IMR-90 (cell line): ENCODE measurements around the gene LGALS1. TPM values are rescaled to one million over a fixed set of nuclear protein-coding genes. Genes with fewer than 3 reads are reported as not detected.

Experiments used
- ATAC-seq: fragments of 200-7000 bp; cut with Tn5 transposase; 2 replicates; pipeline ENCODE4 v1.9.1; 2020; ENCODE audit warnings: low read depth, mild to moderate bottlenecking, moderate library complexity
- BruUV-seq: library from RNA; stranded (reverse); fragments of 400-500 nt; replicated peaks from 2 replicates; lab custom pipeline; 2021; lab: Mats Ljungman, UMichigan
- CTCF ChIA-PET: fragments of 300-600 bp; formaldehyde crosslinking; extraction: SDS; loops from one replicate; lab custom pipeline; 2021; ENCODE audit warnings: antibody characterized with exemption; lab: Yijun Ruan, JAX
- POLR2A ChIA-PET: fragments of 300-600 bp; sonication (Branson Sonifier 250); formaldehyde crosslinking; loops from one replicate; lab custom pipeline; 2022; ENCODE audit warnings: antibody characterized with exemption; ENCODE audit not compliant: unreplicated experiment; lab: Charles Lee
- DNase-seq: peaks from one replicate; pipeline ENCODE4 v3.0.0; 2013
- H2AFZ ChIP-seq: replicated peaks from 2 replicates; pipeline ENCODE3; 2013; ENCODE audit warnings: low read length, mild to moderate bottlenecking; ENCODE audit not compliant: poor library complexity
- H2AK5ac ChIP-seq: 2 replicates; pipeline ENCODE4 v1.6.1; 2013; ENCODE audit warnings: low read depth, low read length, inconsistent platforms
- H2AK9ac ChIP-seq: replicated peaks from 2 replicates; pipeline ENCODE3; 2013; ENCODE audit warnings: mild to moderate bottlenecking, low read depth, low read length, moderate library complexity; ENCODE audit not compliant: poor library complexity
- H2BK120ac ChIP-seq: 2 replicates; pipeline ENCODE4 v1.6.1; 2013; ENCODE audit warnings: low read depth, low read length, inconsistent platforms
- H2BK15ac ChIP-seq: 3 replicates; pipeline ENCODE4 v1.6.1; 2013; ENCODE audit warnings: low read depth, low read length, inconsistent platforms
- H2BK20ac ChIP-seq: 2 replicates; pipeline ENCODE4 v1.6.1; 2013; ENCODE audit warnings: low read depth, mild to moderate bottlenecking, inconsistent platforms, low read length, moderate library complexity
- H2BK5ac ChIP-seq: 2 replicates; pipeline ENCODE4 v1.6.1; 2013; ENCODE audit warnings: mild to moderate bottlenecking, low read depth, low read length, inconsistent platforms; ENCODE audit not compliant: poor library complexity, severe bottlenecking
- H3K14ac ChIP-seq: replicated peaks from 2 replicates; pipeline ENCODE4 v1.6.1; 2013; ENCODE audit warnings: low read depth, low read length, inconsistent platforms
- H3K18ac ChIP-seq: 2 replicates; pipeline ENCODE4 v1.6.1; 2013; ENCODE audit warnings: low read depth, low read length, control low read depth
- H3K23ac ChIP-seq: 2 replicates; pipeline ENCODE4 v1.6.1; 2013; ENCODE audit warnings: low read depth, low read length, inconsistent platforms
- H3K27ac ChIP-seq: 2 replicates; pipeline ENCODE4 v1.5.1; 2013; ENCODE audit warnings: mild to moderate bottlenecking, control low read depth, low read length; ENCODE audit not compliant: insufficient read depth
- H3K27me3 ChIP-seq: 2 replicates; pipeline ENCODE4 v1.6.1; 2013; ENCODE audit warnings: low read length; ENCODE audit not compliant: control insufficient read depth, insufficient read depth
- H3K36me3 ChIP-seq: 2 replicates; pipeline ENCODE4 v1.6.1; 2013; ENCODE audit warnings: low read length, mixed read lengths; ENCODE audit not compliant: control insufficient read depth, insufficient read depth
- H3K4ac ChIP-seq: 2 replicates; pipeline ENCODE4 v1.6.1; 2013; ENCODE audit warnings: low read depth, low read length, inconsistent platforms
- H3K4me1 ChIP-seq: 2 replicates; pipeline ENCODE4 v1.6.1; 2013; ENCODE audit warnings: low read length, mixed read lengths; ENCODE audit not compliant: control insufficient read depth, insufficient read depth
- H3K4me2 ChIP-seq: 2 replicates; pipeline ENCODE4 v1.6.1; 2013; ENCODE audit warnings: low read depth, mild to moderate bottlenecking, control low read depth, low read length, moderate library complexity
- H3K4me3 ChIP-seq: 2 replicates; pipeline ENCODE4 v1.5.1; 2013; ENCODE audit warnings: low read depth, mild to moderate bottlenecking, control low read depth, low read length, moderate library complexity; ENCODE audit not compliant: insufficient read depth
- H3K56ac ChIP-seq: 2 replicates; pipeline ENCODE4 v1.6.1; 2013; ENCODE audit warnings: low read length, inconsistent platforms; ENCODE audit not compliant: insufficient read depth; ENCODE audit errors: extremely low read depth
- H3K79me1 ChIP-seq, 2 experiments: 2 replicates each; pipeline ENCODE4 v1.6.1; 2013; ENCODE audit warnings: low read length in 2 of 2, inconsistent platforms in 1 of 2, low read depth in 1 of 2
- H3K9ac ChIP-seq: 2 replicates; pipeline ENCODE4 v1.6.1; 2013; ENCODE audit warnings: low read depth, low read length, control low read depth
- H3K9me1 ChIP-seq: 2 replicates; pipeline ENCODE4 v1.6.1; 2013; ENCODE audit warnings: low read length, inconsistent platforms; ENCODE audit not compliant: insufficient read depth
- H3K9me3 ChIP-seq: 2 replicates; pipeline ENCODE4 v1.6.1; 2013; ENCODE audit warnings: low read length; ENCODE audit not compliant: control insufficient read depth, insufficient read depth
- H4K20me1 ChIP-seq: 2 replicates; pipeline ENCODE4 v1.6.1; 2013; ENCODE audit warnings: low read length, inconsistent platforms; ENCODE audit not compliant: insufficient read depth
- H4K5ac ChIP-seq: 2 replicates; pipeline ENCODE4 v1.6.1; 2013; ENCODE audit warnings: mild to moderate bottlenecking, low read depth, low read length, control low read depth
- H4K8ac ChIP-seq, 2 experiments: 2 replicates each; pipeline ENCODE4 v1.6.1; 2013; ENCODE audit warnings: low read depth in 2 of 2, low read length in 2 of 2, control low read depth in 1 of 2, inconsistent platforms in 1 of 2
- H4K91ac ChIP-seq: 2 replicates; pipeline ENCODE4 v1.6.1; 2013; ENCODE audit warnings: low read depth, low read length, inconsistent platforms; ENCODE audit not compliant: insufficient read depth
- BHLHE40 ChIP-seq: fragments of 150-350 bp; IDR thresholded peaks from 2 replicates; pipeline ENCODE4 v1.6.1; 2016; ENCODE audit warnings: mild to moderate bottlenecking, low read depth, low read length
- CHD1 ChIP-seq: IDR thresholded peaks from 2 replicates; pipeline ENCODE4 v1.6.1; 2012; ENCODE audit warnings: low read depth, low read length, improper control_type of control experiment
- FOS ChIP-seq: fragments of 150-350 bp; IDR thresholded peaks from 2 replicates; pipeline ENCODE4 v1.6.1; 2016; ENCODE audit warnings: low read depth, low read length
- MAFK ChIP-seq: IDR thresholded peaks from 2 replicates; pipeline ENCODE4 v1.6.1; 2012; ENCODE audit warnings: low read depth, low read length, improper control_type of control experiment
- MAZ ChIP-seq: IDR thresholded peaks from 2 replicates; pipeline ENCODE4 v1.6.1; 2012; ENCODE audit warnings: low read depth, mild to moderate bottlenecking, low read length, improper control_type of control experiment, moderate library complexity, borderline replicate concordance
- RAD21 ChIP-seq: IDR thresholded peaks from 2 replicates; pipeline ENCODE4 v1.6.1; 2012; ENCODE audit warnings: low read length, improper control_type of control experiment
- RCOR1 ChIP-seq: IDR thresholded peaks from 2 replicates; pipeline ENCODE4 v1.6.1; 2012; ENCODE audit warnings: mild to moderate bottlenecking, low read length, improper control_type of control experiment; ENCODE audit not compliant: insufficient replicate concordance
- RFX5 ChIP-seq: IDR thresholded peaks from 2 replicates; pipeline ENCODE4 v1.8.0; 2012; ENCODE audit warnings: low read depth, mild to moderate bottlenecking, low read length, moderate library complexity
- SMC3 ChIP-seq: fragments of 150-350 bp; IDR thresholded peaks from 2 replicates; pipeline ENCODE4 v1.6.1; 2016; ENCODE audit warnings: low read depth, mild to moderate bottlenecking, antibody characterized with exemption, low read length, moderate library complexity
- WGBS, 2 experiments: methylation state at CpG; one replicate each; pipeline versions ENCODE4 v1.1.5 to v1.1.7; 2013; ENCODE audit warnings: missing lambda C conversion rate in 2 of 2; ENCODE audit not compliant: insufficient read length in 1 of 2; ENCODE audit errors: extremely low coverage in 2 of 2; 5-methylcytosine and 5-hydroxymethylcytosine counted together
- dilution Hi-C: fragments of 300-500 bp; cut with HindIII; formaldehyde crosslinking; loops from one replicate; pipeline ENCODE4 v1.14.3; 2018; ENCODE audit warnings: low sequenced_read_pairs; ENCODE audit not compliant: unreplicated experiment
- in situ Hi-C: fragments of 300-500 bp; cut with MboI; formaldehyde crosslinking; loops from 3 replicates; pipeline ENCODE4 v1.14.3; 2019; ENCODE audit warnings: low sequenced_read_pairs, inconsistent platforms, mixed read lengths
- intact Hi-C: fragments of 100-400 bp; cut with micrococcal nuclease; formaldehyde crosslinking; loops from 2 replicates; pipeline ENCODE4 v1.10.0; 2022
- polyA plus RNA-seq, 3 experiments: library from polyadenylated mRNA; depleted of rRNA; stranded (reverse); fragments of >200 nt; gene quantifications; 2 replicates each; pipeline ENCODE4 v1.2.3, GENCODE V29; 2012; ENCODE audit warnings: low replicate concordance in 1 of 3
- total RNA-seq: library from RNA; depleted of rRNA; stranded (reverse); fragments of >200 nt; gene quantifications from 2 replicates; pipeline ENCODE4 v1.2.3, GENCODE V29; 2012
- TF ChIP-seq, protein P1 (sequence below): fragments of 150-350 bp; IDR thresholded peaks from 2 replicates; pipeline ENCODE4 v1.6.1; 2017; ENCODE audit warnings: mild to moderate bottlenecking, antibody characterized with exemption, low read length, low read depth

The LGALS1 gene
- total and polyA plus RNA-seq, 2 of the 4 experiments (the other 2 are of a cell fraction), result 11,896 to 15,383 TPM

DNA sequence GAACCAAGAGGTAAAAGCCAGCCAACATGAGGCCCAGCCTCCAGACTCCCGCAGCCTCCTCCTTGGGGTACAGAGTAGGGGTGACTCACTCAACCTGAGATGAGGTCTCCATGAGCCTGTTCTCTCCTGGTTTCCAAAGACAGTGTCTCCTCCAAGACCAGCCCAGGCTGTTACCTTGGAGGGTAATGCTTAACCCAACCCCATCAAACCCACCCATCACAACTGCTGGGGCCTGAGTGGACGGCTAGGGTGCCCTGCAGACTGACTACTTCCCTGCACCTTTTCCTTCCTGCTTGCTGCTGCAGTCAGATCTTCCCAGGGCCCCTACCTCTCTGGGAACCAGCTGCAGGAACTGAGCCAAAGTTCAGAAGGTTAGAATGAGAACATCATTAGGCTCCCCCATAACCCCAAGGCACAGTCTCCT lies 5.6 kb downstream of the LGALS1 start:
- Histone ChIP-seq H3K4me1 (peaks cover 17% of the 10 kb centered on the region), H4K8ac (peak overlapping the region in 1 of 2 experiments; percentile 60; a peak in 1 of 4 replicates), H3K18ac (no peak overlapping the region), H3K27ac (peak overlapping the region; percentile 3), H4K5ac (no peak overlapping the region), H2BK20ac (peak overlapping the region; percentile 72; the same call in 1 of the 2 replicates), H4K91ac (peak overlapping the region; percentile 21), H4K20me1 (peaks cover 57% of the 10 kb centered on the region), H3K9me1 (no peaks in the 10 kb centered on the region), H2BK5ac (peak overlapping the region; percentile 42), H2BK15ac (no peak overlapping the region), H3K14ac (no peak overlapping the region), H2AK9ac (peak overlapping the region; percentile 80), H3K9ac (no peak overlapping the region), H3K9me3 (no peaks in the 10 kb centered on the region), H3K79me1 (peaks cover 8 to 35% of the 10 kb centered on the region in 2 experiments; a peak in 3 of 4 replicates), H3K4me2 (no peak overlapping the region), H3K4me3 (no peak overlapping the region), H2BK120ac (peak overlapping the region; percentile 40; the same call in 1 of the 2 replicates), H2AK5ac (peak overlapping the region; percentile 79; the same call in 1 of the 2 replicates), H3K23ac (no peak overlapping the region), H3K36me3 (peaks cover 28% of the 10 kb centered on the region), H3K27me3 (no peaks in the 10 kb centered on the region), H3K4ac (peak overlapping the region; percentile 47), H2AFZ (peak overlapping the region; percentile 12), H3K56ac (no peak overlapping the region)
- POLR2A ChIA-PET, result interaction anchor here (0.5 to 2.1 kb wide), 5 partner anchors 22 to 193 kb away, joined by 3 to 15 read pairs (median 10); partner anchors contain the start of genes PDXP and SH3BP1
- intact Hi-C loops (loop anchor here (1.0 to 5.0 kb wide), 4 partner anchors 20 to 111 kb away; no protein-coding TSS in a partner anchor), in situ Hi-C loops (loop anchor here (5.0 kb wide), 1 partner anchor 34 kb away; no protein-coding TSS in a partner anchor), dilution Hi-C loops (no loop called here)
- CTCF ChIA-PET, result interaction anchor here (0.6 to 2.0 kb wide), 6 partner anchors 13 to 886 kb away, joined by 3 to 24 read pairs (median 14); no protein-coding TSS in a partner anchor
- WGBS, 2 experiments, result no CpG with 5 or more reads among the region's 2 CpGs
- peak; percentile 63 for DNase-seq
- TF ChIP-seq MAZ, result no peak
- TF ChIP-seq FOS, result no peak
- no peak for TF ChIP-seq BHLHE40
- TF ChIP-seq RAD21, result no peak
- TF ChIP-seq CHD1, result no peak
- TF ChIP-seq SMC3, result no peak
- TF ChIP-seq RCOR1, result no peak
- TF ChIP-seq, protein P1, sequence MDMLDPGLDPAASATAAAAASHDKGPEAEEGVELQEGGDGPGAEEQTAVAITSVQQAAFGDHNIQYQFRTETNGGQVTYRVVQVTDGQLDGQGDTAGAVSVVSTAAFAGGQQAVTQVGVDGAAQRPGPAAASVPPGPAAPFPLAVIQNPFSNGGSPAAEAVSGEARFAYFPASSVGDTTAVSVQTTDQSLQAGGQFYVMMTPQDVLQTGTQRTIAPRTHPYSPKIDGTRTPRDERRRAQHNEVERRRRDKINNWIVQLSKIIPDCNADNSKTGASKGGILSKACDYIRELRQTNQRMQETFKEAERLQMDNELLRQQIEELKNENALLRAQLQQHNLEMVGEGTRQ, result no peak
- no peak for TF ChIP-seq MAFK
- no peak for TF ChIP-seq RFX5
- peak; percentile 6 for ATAC-seq
- BruUV-seq, result no TSS peak
